K562 (cell line): ENCODE measurements around the gene NRG3. TPM values are rescaled to one million over a fixed set of nuclear protein-coding genes. Genes with fewer than 3 reads are reported as not detected.

ENCODE experiments used
- ATAC-seq: fragments of 200-7000 bp; cut with Tn5 transposase; 3 replicates; pipeline ENCODE4 v1.9.1; 2020; ENCODE audit warnings: moderate library complexity
- BruUV-seq: library from RNA; stranded (reverse); fragments of 400-500 nt; replicated peaks from 2 replicates; lab custom pipeline; 2021; lab: Mats Ljungman, UMichigan
- CTCF ChIA-PET: fragments of 300-600 bp; formaldehyde crosslinking; extraction: SDS; loops from one replicate; lab custom pipeline; 2021; ENCODE audit warnings: low intra/inter-chr PET ratio; lab: Yijun Ruan, JAX
- POLR2A ChIA-PET: fragments of 300-600, 350-650 bp; sonication (Branson Sonifier 250); formaldehyde crosslinking; extraction: SDS; loops from one replicate; lab custom pipeline; 2021; ENCODE audit warnings: antibody characterized with exemption, inconsistent platforms; lab: Yijun Ruan, JAX
- DNase-seq, 4 experiments: peaks; one replicate each; pipeline versions ENCODE4 v3.0.0 to v3.0.0-alpha.2; 2011 to 2018; ENCODE audit warnings: low spot score in 3 of 4, mixed read lengths in 3 of 4; ENCODE audit errors: extremely low read depth in 1 of 4
- FAIRE-seq: peaks from 2 replicates; lab custom pipeline; 2011; peaks lifted over from hg19 to GRCh38; lab: Jason Lieb, UNC
- H2AFZ ChIP-seq: 2 replicates; pipeline ENCODE4 v1.6.0; 2011; ENCODE audit warnings: low read depth, low read length, control low read depth, inconsistent platforms
- H3K27ac ChIP-seq: fragments of 200-600 bp; 3 replicates; pipeline ENCODE4 v1.8.0; 2011; ENCODE audit warnings: low read depth, mild to moderate bottlenecking, control low read depth, inconsistent platforms, low read length, moderate library complexity, mixed read lengths; ENCODE audit errors: extremely low read depth
- H3K27me3 ChIP-seq, 2 experiments: fragments of 300-600 bp in 1 of 2; 2 replicates in 1 of 2; 3 replicates in 1 of 2; pipeline versions ENCODE4 v1.6.0 to v1.8.0; 2011; ENCODE audit warnings: inconsistent platforms in 2 of 2, low read length in 2 of 2, mild to moderate bottlenecking in 1 of 2, mixed read lengths in 1 of 2, moderate library complexity in 1 of 2; ENCODE audit not compliant: control insufficient read depth in 2 of 2, insufficient read depth in 2 of 2
- H3K36me3 ChIP-seq: fragments of 300-600 bp; 3 replicates; pipeline ENCODE4 v1.8.0; 2011; ENCODE audit warnings: mild to moderate bottlenecking, low read length, inconsistent platforms; ENCODE audit not compliant: control insufficient read depth, insufficient read depth
- H3K4me1 ChIP-seq, 2 experiments: fragments of 200-600 bp in 1 of 2; replicated peaks in 1 of 2; 2 replicates in 1 of 2; 3 replicates in 1 of 2; pipeline versions ENCODE4 v1.5.1 to v1.8.0; 2011; ENCODE audit warnings: inconsistent platforms in 2 of 2, low read length in 2 of 2, mild to moderate bottlenecking in 1 of 2, mixed read lengths in 1 of 2, moderate library complexity in 1 of 2; ENCODE audit not compliant: control insufficient read depth in 2 of 2, insufficient read depth in 2 of 2
- H3K4me2 ChIP-seq: 2 replicates; pipeline ENCODE4 v1.6.1; 2011; ENCODE audit warnings: low read length, control low read depth, inconsistent platforms, mixed read lengths; ENCODE audit not compliant: insufficient read depth
- H3K4me3 ChIP-seq: fragments of 200-600 bp; sonication (generic), shearing (Covaris generic); 2 replicates; pipeline ENCODE4 v1.5.1; 2016; ENCODE audit warnings: control low read depth, inconsistent platforms
- H3K79me2 ChIP-seq: fragments of 200-600 bp; 3 replicates; pipeline ENCODE4 v1.8.0; 2011; ENCODE audit warnings: low read length, inconsistent platforms; ENCODE audit not compliant: control insufficient read depth, insufficient read depth
- H3K9ac ChIP-seq, 2 experiments: 2 replicates each; pipeline versions ENCODE4 v1.6.0 to v1.6.1; 2011; ENCODE audit warnings: low read depth in 2 of 2, low read length in 2 of 2, control low read depth in 1 of 2, inconsistent platforms in 1 of 2, mild to moderate bottlenecking in 1 of 2, mixed read lengths in 1 of 2; ENCODE audit not compliant: insufficient read depth in 1 of 2
- H3K9me1 ChIP-seq: one replicate; pipeline ENCODE4 v1.6.0; 2011; ENCODE audit warnings: inconsistent platforms, mild to moderate bottlenecking, low read length, moderate library complexity; ENCODE audit not compliant: control insufficient read depth, insufficient read depth
- H3K9me3 ChIP-seq: replicated peaks from 2 replicates; pipeline ENCODE4 v1.5.1; 2011; ENCODE audit warnings: low read depth, low read length, inconsistent platforms; ENCODE audit not compliant: control insufficient read depth, insufficient read depth
- H4K20me1 ChIP-seq: replicated peaks from 2 replicates; pipeline ENCODE4 v1.6.1; 2011; ENCODE audit warnings: low read length, inconsistent platforms, mixed read lengths; ENCODE audit not compliant: control insufficient read depth, insufficient read depth
- BCL6 ChIP-seq: fragments of 250-450 bp; sonication (Bioruptor Pico); IDR thresholded peaks from 2 replicates; pipeline ENCODE4 v1.4.0; 2020
- DACH1 ChIP-seq: fragments of 450-650 bp; IDR thresholded peaks from 2 replicates; pipeline ENCODE4 v1.6.1; 2018; ENCODE audit not compliant: partially characterized antibody
- HEY1 ChIP-seq: fragments of 250-450 bp; sonication (Bioruptor Pico); IDR thresholded peaks from 2 replicates; pipeline ENCODE4 v1.5.0; 2020; ENCODE audit warnings: mild to moderate bottlenecking, moderate library complexity, borderline replicate concordance
- HOXB6 ChIP-seq: fragments of 250-450 bp; sonication (Bioruptor Pico); IDR thresholded peaks from 2 replicates; pipeline ENCODE4 v1.5.1; 2022; ENCODE audit warnings: mild to moderate bottlenecking, borderline replicate concordance
- RBM34 ChIP-seq: fragments of 200-400 bp; formaldehyde crosslinking; IDR thresholded peaks from 2 replicates; pipeline ENCODE4 v1.6.1; 2018; ENCODE audit warnings: low read length, borderline replicate concordance; ENCODE audit not compliant: insufficient read depth
- RCOR1 ChIP-seq, 2 experiments: IDR thresholded peaks; 2 replicates each; pipeline ENCODE4 v1.6.1; 2012; ENCODE audit warnings: low read depth in 2 of 2, low read length in 2 of 2, borderline replicate concordance in 1 of 2, improper control_type of control experiment in 1 of 2
- SIRT6 ChIP-seq: IDR thresholded peaks from one replicate; pipeline ENCODE4 v1.6.1; 2012; ENCODE audit warnings: low read depth, mild to moderate bottlenecking, control low read depth, inconsistent platforms, low read length, moderate library complexity
- WGBS: fragments of 100-300 bp; shearing (Covaris generic); methylation state at CpG from one replicate; pipeline ENCODE4 v1.1.6; 2016; ENCODE audit warnings: low coverage, mixed read lengths; ENCODE audit not compliant: insufficient coverage; ENCODE audit errors: missing lambda C conversion rate; 5-methylcytosine and 5-hydroxymethylcytosine counted together
- in situ Hi-C: fragments of 300-500 bp; cut with MboI; formaldehyde crosslinking; loops from 4 replicates; pipeline ENCODE4 v1.15.0; 2018; ENCODE audit warnings: inconsistent platforms, mixed read lengths
- intact Hi-C: fragments of 100-400 bp; cut with micrococcal nuclease; formaldehyde crosslinking; loops from 2 replicates; pipeline ENCODE4 v1.14.2; 2022
- polyA plus RNA-seq, 8 experiments: library from polyadenylated mRNA; depleted of rRNA in 4 of 8; stranded (reverse) in 5 of 8; unstranded in 3 of 8; fragments of >200 nt; fragmentation: Nextera tagmentation in 2 of 8; fragmentation: Illumina TruSeq in 1 of 8; extraction: Ambion mirVana in 2 of 8; extraction: Trizol in 1 of 8; gene quantifications; 2 replicates each; pipeline versions ENCODE4 v1.2.1 to v1.2.3, GENCODE V29; 2011 to 2014; ENCODE audit warnings: inconsistent platforms in 1 of 8, missing spikeins in 1 of 8
- total RNA-seq, 7 experiments: library from RNA; depleted of rRNA in 6 of 7; stranded (reverse); fragments of >200 nt in 6 of 7; fragmentation: Illumina TruSeq in 2 of 7; extraction: Trizol in 2 of 7; gene quantifications; 2 replicates each; pipeline versions ENCODE4 v1.2.1 to v1.2.3, GENCODE V29; 2011 to 2021; ENCODE audit warnings: low replicate concordance in 1 of 7

NRG3 gene
- total and polyA plus RNA-seq, 9 of the 15 experiments (the other 6 are each of a cell fraction or from before 2014, with no cell fraction given), result not detected

- H3K79me2 ChIP-seq, result no peaks in the 10 kb centered on the region
- no peaks in the 10 kb centered on the region for H4K20me1 ChIP-seq
- no peak overlapping the region for H3K4me2 ChIP-seq
- H3K27me3 ChIP-seq, result no peaks in the 10 kb centered on the region
- no peaks in the 10 kb centered on the region for H3K36me3 ChIP-seq
- ChIA-PET POLR2A (no interaction called here), CTCF (no interaction called here)
- WGBS, result 0% methylated on average over 7 of the region's 7 CpGs
- no peaks in the 10 kb centered on the region for H3K4me1 ChIP-seq
- in situ Hi-C loops, result no loop called here
- DNase-seq, result no peak
- peaks cover 3% of the 10 kb centered on the region; the same call in 1 of the 2 replicates for H3K9me3 ChIP-seq
- intact Hi-C loops, result no loop called here
- no peak overlapping the region for H3K27ac ChIP-seq
- no peak overlapping the region for H2AFZ ChIP-seq
- no peaks in the 10 kb centered on the region for H3K9me1 ChIP-seq
- FAIRE-seq, result no peak
- no peak overlapping the region for H3K9ac ChIP-seq
- ATAC-seq, result no peak
- TF ChIP-seq BCL6 (no peak), RBM34 (no peak), RCOR1 (IDR thresholded peaks at IDR 0.05; ENCODE audit: borderline replicate concordance in 1 of 2, low read depth in 2 of 2, low read length in 2 of 2) (no peak), SIRT6 (no peak), HOXB6 (CRISPR knock-in tag) (no peak), DACH1 (no peak), HEY1 (CRISPR knock-in tag) (no peak)
- no peak overlapping the region for H3K4me3 ChIP-seq
- BruUV-seq, result no TSS peak
Observed at GRCh38 chr10:82653244-82654155, 778.5 kb downstream of the NRG3 start.
